Measurements from ENCODE around the gene RMI2.

The RMI2 gene

DNA sequence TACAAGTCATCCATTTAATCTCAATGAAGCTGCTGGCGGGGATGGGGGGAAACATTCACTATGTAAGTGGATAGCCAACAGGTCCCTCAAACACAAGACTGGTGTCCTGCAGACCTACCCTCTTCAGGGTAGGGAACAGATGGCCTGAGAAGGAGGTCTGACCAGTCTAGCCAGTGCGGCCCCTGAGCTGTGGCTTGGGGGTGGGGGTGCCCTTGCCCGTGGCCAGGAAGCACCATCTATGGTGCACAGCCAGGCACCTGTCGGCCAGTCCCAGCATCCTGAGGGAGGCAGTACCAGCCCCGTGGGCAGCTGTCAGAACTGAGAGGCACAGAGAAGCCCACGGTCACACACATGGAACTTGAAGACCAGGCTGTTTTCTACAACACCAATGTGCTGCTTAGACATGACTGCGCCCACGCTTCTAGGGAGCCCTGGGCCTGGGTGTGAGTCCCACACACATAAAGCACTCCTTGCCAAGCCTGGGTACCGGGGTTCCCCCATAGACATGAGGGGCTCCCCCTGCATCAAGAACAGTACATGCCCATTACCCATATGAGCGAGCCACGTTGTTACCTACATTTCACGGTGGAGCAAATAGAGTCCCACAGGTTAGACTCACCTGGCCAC lies 40.9 kb downstream of the RMI2 start:
- no peak for DNase-seq

DNA sequence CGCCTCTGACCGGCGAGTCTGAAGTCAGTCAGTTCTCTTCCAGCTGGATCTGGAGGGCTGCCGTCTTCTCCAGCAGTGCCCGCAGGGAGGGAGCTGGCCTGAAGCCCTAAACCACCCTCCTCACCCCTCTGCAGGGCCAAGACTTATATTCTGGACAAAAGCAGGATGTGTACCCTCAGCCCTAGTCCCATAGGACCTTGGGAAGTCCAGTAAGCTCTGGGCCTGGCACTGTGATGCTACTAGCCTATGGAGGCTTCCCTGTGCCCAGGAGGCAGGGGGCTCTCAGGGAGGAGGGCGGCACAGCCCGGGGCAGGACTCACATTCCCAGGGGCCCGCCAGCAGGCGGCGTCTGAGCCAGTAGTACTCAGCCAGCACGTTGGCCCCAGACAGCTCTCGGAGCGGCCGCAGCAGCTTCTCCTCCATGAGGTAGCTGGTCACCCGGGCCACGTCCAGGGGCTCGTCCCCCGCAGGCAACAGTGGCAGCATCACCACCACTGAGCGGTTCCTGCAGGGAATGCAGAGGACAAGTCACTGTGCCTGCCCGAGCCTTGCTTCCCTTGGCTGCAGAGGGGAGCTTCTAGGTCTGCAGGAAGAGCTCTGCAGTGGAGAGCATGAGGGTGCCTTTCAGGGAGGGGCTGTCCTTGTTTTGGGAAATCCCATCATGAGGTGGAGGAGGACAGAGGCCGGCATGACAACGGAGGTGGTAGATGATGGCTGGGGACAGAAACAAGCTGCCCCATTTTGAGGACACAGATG lies 41.7 kb downstream of the RMI2 start:
- DNase-seq: peak; percentile 20

DNA sequence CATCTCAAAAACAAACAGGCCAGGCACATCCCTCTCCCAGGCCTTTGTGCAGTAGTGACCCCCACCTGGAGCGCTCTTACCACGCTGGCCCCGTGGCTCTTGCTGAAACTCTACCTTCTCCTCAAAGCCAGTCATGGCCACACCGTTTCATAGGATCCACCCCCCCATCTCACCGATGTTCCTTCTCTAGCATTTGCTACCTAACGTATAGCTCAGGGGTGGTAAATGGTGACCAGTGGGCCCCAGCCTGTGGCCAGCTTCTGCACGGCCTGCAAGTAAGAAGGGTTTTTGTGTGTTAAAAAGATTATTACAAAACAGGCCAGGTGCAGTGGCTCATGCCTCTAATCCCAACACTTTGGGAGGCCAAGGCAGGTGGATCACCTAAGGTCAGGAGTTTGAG lies 43.8 kb downstream of the RMI2 start:
- no peak for DNase-seq

DNA sequence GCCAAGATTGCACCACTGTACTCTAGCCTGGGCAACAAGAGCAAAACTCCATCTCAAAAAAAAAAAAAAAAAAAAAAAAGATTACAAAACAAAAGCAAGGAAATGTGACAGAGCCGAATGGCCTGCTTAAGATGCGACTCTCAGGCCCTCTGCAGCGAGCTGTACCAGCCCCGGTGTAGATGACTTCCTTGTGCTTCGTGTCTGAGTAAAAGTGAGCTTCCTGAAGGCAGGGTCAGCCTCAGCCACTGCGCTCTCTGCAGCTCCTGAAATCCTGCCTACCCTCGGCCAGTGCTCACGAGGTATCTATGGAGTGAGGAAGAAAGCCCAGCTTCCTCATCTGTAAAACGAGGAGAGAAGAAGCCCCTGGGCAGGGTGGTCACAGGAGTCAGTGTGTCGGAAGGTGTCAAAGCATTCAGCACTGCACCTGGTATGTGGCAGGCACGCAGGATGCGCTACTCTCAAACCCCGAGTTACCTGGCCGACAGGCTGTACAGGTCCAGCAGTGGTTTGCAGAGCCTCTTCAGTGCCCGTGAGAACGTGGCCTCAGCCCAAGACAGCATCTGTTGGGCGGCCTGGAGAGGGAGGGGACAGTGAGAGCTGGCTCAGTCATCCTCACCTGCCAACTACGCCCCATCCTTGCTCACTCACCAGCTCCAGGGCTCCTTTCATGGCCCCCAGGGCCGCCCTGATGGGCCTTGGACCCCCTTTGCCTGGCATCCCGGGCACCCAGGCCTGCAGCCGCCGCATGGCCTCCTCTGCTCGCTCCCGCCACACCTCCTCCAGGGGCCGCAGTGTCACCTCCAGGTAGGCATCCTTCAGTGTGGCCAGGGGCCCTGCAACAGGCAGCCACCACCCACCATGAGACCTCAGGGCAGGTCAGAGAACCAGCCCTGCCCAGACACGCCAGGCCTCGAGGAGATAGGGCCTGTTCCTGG lies 44.6 kb downstream of the RMI2 start:
- DNase-seq: no peak

DNA sequence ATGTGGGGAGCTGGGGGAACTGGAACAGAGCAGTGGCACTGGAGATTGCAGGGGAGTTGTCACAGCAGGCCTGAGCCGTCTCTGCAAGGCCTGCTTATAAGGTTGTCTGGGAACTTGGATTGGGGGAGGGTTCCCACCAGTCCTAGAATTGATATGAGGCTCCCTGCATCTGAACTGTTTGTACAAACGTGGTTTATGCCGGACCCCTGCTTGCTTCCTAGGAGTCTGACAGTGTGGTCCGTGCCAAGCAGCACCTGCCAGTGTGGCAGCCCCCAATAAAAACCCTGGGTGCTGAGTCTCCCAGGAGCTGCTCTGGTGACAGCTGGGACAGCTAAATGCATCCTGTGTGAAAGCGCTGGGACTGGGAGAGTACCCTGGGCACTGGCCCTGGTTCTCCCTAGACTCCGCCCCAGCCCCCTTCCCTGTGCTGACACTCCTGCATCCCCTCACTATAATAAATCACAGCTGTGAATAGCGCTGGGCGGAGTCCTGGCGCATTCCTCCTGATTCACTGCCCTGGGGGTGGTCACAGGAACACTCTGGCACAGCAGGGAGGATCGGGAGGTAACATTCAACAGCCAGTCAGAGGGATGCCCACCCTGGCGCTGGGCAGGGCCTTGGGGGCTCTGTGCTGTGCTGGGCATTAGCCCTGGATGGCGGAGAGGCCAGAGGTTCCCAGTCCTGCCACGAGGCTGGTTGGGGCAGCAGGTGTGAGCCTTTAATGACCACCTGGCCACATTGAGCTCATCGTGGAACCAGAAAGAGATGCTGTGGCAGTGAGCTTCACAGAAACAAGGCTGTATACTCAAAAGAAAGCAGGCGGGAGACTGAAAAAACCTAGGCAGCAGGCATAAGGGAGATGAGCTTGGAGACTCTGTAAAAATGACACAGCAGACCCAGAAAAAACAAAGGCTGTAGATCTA lies 45.6 kb downstream of the RMI2 start:
- DNase-seq: peak; percentile 31

DNA sequence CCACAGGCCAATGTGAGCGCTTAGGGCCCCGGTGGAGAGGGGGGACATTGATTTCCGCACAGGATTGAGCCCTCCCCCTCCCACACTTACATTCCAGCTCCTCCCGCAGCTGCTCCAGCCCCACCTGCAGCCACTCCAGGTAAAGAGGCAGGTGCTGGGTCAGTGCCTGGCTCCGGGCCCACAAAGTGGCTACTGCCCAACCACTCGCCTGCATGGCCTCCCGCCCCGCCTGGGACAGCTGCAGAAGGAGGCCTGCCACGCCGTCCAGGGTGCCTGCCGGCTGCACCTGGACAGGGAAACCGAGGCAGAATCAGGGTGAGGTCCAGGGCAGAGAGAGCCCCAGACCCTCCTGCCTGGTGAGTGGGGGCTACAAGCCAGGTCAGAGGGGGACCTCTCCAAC lies 46.3 kb downstream of the RMI2 start:
- DNase-seq: no peak

DNA sequence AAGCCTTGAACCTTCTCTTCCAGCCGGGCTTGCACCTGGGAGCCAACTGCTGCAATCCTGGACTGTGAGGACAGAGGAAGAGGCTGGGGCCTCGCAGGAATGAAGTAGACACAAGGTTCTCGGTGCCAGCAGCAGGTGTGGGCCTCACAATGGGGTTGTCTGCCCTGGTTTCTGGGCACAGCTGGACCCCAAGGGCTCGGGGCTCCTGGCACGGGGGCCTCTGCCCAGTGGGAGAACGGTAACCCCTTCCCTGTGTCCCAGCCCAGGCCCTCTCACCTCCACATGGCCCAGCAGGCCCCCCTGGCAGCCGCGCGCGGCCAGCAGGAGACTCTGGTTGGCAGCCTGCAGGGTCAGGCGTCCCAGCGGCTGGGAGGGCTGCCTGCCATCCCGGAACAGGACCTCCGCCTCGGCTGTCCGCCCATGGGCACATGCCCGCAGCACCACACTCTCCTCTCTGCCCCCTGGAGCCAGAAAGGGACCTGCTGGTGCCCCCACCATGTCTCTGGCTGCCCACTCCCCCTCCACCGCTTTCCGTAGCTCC lies 46.9 kb downstream of the RMI2 start:
- no peak for DNase-seq

DNA sequence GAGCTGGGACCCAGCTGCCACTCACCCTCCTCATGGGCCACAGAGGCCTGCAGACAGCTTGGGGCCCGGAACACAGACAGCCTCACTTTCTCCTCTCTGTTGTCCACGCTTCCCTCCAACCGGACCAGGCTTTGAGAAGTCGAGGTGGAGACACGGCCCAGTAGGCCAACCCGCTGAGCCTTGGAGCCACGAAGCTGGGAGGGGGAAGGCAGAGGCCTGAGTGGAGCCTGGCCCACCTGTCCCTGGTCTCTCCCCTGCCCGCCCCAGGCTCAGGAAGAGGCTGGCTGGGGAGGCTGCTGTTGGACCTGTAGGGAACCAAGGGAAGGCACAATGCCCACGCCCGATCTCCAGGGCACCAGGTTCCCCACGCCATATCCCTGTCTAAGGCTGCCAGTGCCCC lies 48.1 kb downstream of the RMI2 start:
- DNase-seq: no peak

DNA sequence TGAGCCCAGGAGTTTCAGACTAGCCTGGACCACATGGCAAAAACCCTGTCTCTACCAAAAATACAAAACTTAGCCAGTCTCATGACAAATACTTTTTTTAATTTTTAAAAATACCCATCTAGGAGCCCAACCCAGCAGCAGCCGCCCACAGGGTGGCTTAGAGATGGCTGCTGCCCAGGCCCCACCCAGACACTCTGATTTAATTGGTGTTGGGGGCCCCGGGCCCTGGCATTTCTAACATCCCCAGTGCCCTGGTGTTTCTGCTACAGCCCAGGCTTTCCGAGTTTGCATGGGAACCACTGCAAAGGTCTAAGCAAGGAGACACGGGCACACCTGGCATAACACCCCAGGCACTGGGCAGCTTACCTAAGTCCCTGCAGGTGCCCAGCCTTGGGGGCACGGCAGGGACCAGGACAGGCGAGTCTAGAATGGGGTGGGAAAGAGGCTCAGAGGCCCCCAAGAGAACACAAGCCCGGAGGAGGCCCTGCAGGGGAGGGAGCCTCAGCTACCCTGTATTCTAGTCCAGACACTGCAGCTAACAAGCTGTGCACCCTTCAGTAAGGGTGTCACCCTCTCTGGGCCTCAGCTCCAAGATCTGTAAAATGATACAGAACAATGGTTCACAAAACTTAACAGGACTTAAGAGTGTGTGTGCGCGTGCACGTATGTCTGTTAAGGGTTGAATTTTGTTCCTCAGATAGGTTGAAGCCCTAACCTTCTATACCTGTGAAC lies 48.8 kb downstream of the RMI2 start:
- DNase-seq: no peak

DNA sequence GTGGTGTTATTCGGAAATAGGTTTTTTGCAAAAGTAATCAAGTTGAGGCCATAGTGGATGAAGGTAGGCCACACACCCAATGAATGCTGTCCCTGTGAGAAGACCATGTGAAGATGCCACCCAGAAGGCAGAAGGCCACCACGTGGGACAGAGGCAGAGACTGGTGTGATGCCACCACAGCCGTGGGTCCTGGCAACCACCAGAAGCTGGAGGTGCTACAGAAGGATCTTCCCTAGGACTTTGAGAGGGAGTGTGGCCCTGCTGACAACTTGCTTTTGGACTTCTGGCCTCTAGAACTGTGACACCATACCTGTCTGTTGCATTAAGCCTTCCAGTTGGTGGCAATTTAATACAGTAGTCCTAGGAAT lies 49.3 kb downstream of the RMI2 start:
- no peak for DNase-seq

DNA sequence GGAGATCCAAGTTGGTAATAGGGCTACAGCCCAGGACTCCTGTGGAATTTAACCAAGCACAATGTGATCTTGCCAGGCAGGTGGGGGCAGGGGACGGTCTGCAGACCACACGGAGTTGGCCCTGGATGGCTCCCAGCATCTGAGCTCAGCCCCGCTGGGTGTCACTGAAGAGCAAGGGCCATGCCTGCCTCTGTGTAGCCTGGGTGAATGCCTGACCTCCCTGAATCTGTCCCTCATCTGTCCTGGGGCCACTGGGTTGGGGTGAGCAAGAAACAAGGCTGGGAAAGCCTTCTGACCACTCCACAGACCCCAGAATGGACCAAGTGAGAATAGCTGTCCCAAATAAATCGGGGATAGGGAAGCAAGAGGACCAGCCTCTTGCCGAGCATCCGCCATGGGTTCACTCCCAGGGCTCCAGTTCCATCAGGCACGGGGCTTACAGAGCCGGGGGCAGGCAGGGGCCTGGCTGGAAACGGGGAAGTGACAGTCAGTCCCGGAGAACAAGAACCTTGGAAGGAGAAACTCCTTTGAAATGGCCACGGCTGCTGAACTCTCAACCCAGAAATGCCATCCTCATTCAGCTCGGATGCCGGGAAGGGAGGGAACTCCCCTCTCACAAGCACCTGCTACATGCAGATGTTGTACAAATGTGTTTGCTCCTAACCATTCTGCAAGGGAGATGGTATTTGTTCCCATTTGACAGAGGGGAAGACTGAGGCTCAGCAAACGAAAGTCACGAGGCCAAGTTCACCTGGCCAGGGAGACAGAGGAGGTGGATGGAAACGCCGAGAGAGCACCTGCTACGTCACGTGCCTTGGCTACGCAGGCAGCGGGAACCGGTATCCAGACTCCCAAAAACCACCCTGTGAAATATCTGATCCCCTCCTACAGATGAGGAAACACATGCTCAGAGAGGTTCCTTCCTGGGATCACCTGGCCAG lies 50.0 kb downstream of the RMI2 start:
- DNase-seq: no peak

DNA sequence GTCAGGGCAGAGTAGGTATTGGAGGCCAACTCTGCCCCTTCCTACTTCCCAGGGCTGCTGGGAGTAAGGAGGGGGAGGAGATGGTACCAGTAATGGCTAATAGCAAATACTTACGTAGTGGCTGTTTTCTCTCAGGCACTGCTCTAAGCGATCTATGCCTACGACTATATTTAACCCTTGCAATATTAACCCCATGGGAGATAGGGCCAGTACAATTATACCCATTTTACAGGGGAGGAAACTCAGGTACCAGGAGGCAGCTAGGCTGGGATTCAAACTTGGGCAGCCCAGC lies 50.6 kb downstream of the RMI2 start:
- no peak for DNase-seq

DNA sequence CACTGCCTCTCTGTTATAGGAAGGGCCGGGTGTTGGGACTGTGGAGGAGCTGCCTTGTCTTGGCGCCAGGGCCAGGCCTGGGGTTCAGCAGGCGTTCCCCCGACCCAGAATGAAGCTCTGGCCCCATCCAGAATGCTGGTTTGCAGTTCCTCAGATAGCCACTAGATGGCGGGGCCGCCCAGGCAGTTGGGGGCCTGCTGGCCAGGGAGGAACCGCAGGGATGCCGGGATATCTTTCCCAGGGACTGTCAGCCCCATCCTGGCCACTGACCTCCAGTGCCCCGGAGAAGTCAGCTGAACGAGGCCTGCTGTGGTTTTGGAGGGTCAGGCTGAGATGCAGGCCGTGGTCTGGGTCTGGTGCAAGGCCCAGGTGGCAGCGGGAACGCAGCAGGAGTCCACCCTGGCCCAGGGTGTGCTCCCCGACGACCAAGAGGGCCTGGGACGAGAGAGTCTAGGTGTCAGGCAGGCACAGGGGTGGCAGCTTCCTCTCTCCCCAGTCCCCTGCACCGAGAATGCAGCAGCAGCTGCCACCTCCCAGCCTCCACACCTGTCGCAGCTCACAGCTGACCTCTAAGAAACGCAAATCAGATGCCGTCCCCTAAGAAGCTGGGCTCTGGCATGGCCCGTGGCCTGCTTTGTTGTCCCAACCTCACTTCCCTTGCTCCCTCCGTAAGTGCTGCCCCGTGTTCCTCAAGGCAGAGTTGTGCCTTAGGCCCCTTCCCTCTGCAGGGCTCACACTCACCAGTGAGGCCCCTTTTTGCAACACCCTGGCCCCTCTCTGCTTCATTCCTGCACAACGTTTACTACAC lies 51.2 kb downstream of the RMI2 start:
- DNase-seq: peak; percentile 68

DNA sequence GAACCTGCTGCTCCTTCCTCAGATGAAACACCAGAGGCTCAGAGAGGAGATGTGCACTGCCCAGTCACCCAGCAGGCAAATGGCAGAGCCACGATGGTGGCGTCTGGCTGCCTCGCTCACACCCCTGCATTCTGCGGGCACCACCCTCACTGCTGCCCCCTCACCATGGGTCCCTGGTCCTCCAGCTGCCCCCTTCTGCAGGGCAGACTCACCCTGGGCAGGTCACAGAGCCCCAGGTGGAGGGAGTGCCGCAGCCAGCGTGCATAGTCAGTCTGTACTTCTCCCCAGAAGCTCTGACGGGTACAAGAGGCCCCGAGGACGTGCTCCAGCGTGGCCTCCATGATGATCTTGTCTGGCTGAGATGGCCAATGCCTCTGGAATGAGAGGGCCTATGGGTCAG lies 52.9 kb downstream of the RMI2 start:
- no peak for DNase-seq

DNA sequence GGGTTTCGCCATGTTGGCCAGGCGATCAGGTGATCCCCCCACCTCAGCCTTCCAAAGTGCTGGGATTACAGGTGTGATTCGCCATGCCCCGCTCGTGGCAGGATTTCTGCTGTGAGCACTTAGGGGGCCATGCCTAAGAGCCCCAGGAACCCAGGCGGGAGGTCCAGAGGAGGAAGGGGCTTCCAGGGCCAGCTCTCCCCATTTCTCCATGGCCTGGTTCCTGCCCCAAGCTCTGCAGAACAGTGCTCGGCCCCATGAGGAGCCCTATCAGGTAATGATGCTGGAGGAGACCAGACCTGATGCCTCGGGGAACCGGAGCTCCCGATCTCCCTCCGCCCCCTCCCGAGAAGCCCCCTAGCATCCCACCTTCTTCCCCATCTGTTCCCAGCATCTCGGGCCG lies 53.6 kb downstream of the RMI2 start:
- DNase-seq: no peak

DNA sequence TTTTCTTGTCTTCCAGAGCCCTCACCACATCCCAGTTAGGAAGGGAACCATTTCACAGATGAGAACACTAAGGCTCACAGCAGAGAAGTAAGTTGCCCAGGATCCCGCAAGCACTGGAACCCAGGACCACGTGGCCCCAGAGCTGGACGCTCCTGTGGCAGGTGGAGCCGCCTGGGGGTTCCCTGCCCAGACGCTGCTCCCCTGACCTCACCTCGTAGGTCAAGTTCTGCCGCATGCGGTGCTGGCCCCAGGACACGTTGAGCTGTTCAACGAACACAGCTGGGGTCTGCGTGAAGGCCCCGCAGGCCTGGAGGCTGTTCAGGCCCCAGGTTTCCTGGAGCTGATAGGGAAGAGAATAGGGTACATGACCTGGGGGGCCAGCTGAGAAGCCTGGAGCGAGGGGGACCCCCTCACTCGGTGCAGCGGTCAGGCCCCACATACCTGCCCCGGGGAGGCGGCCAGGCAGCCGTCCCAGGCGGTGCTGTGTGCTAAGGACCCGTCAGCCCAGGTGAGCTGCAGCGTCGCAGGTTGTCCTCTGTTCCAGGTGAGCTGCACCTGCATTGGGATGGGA lies 54.1 kb downstream of the RMI2 start:
- DNase-seq: no peak

DNA sequence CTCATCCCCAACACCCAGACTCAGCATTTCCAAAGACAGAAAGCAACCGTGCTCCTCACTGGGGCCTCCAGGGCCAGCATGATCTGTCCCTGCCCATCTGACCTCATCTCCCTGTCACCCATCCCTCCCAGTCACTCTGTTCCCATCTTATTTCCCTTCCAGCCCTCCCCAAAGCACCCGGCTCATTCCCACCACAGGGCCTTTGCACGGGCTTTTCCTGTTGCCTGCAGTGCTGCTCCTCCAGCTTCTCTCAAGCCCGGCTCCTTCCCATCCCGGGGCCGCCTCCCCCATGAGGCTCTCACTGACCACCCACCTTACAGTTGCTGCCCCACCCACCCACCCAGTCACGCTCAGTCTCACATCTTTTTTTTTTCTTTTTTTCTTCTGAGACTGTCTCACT lies 54.8 kb downstream of the RMI2 start:
- no peak for DNase-seq

Data from fibroblast of skin of scalp (primary cell).